NCI-H446 treated with DMSO at 0.1 percent for 48 hours (cell line): ENCODE results near the gene CYBA.
"Not testable (repeated sequence)": the region's sequence is repeated elsewhere in the genome, so short reads cannot be mapped to it uniquely, and the experiment has no call there.

Source experiments
- DNase-seq: peaks from one replicate; lab custom pipeline; 2025; lab: John Stamatoyannopoulos, UW

Gene CYBA

DNA sequence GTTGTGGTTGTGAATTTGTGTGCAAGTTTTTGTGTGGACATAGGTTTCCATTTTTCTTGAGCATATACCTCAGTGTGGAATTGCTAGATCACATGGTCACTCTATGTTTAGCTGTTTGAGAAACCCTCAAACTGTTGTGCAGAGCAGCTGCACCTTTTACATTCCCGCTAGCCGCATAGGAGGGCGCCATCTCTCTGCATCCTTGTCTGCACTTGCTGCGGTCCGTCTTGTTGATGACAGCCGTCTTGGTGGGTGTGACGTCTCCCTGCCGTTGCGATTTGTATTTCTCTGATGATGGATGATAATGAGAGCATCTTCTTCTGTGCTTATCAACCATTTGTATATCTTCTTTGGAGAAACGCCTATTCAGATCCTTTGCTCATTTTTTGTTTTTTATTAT lies 37.6 kb downstream of the CYBA start:
- no peak for DNase-seq

DNA sequence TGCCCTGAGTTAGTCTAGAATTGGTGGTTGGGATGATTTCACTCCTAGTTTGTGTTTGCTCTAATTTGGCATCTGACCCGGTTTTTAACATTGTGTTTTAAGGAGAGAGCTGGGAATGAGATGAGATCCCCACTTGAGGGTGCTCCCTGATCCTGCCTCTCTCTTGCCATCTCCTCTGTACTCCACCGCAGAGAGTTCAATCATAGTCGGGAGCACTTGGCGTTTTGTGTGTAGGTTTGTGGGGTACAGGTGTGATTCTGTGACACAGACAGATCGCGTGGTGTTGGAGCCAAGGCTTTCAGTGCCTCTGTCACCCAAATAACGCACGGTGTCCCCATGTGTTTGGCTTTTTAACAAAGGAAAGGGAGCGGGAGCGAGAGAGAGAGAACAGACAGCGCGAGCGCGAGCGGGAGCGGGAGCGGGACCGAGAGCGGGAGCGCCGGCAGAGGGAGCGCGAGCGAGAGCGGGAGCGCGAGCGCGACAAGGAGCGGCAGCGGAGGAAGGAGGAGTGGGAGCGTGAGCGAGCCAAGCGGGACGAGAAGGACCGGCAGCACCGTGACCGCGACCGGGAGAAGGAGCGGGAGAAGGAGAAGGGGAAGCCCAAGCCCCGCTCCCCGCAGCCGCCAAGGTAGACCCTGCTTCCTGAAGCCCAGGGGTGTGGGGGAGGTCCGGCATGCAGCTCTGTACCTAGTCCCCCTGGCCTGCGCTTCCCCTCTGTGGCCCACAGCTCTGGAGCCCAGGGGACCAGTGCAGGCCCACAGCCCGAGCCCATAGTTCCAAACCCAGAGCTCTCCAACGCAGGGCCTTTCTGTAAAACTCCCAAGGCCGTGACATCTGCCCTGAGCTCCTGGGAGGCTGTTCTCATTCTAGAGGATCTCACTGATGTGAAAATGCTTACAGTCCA lies 39.7 kb downstream of the CYBA start:
- no peak for DNase-seq

DNA sequence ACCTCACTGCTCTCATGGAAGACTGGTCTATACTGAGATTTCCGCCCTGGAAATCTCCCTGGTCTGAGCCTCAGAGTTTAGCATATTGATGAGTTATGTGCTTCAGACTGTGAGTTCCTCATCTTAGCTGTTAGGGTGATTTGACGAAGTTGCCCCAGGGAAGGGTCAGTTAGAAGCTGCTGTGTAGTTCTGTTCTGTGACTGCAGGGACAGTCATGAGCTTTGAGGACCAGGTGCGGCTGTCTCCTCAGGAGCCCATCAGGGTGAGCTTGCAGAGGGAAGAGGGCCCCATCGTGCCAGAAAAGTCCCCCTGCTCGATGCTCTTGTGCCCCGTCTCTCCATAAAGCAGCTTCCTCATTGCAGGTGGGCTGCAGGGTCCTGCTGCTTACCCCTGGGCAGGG lies 40.8 kb downstream of the CYBA start:
- DNase-seq, result no peak

DNA sequence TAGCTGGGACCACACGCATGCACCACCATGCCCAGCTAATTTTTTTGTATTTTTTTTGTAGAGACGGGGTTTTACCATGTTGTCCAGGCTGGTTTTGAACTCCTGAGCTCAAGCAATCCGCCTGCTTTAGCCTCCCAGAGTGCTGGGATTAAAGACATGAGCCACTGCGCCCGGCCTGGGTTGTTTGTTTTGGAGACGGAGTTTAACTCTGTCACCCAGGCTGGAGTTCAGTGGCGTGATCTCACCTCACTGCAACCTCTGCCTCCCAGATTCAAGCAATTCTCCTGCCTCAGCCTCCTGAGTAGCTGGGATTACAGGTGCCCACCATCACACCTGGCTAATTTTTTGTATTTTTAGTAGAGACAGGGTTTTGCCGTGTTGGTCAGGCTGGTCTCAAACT lies 41.4 kb downstream of the CYBA start:
- DNase-seq, result not testable (repeated sequence)

DNA sequence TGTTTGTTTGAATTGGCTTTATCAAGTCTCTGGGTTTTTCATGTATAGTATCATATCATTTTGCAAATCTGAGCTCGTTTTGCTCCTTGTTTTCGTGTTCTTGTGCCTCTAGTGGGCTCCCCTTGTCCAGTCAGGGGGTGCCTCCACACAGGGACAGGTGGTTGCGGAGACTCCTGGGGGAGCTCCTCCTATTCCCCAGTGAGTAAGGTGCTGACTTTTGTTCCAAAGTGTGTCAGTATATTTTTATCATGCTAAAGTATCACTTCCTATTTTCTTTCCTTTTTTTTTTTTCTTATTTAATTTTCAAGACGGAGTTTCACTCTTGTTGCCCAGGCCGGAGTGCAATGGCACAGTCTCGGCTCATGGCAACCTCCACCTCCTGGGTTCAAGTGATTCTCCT lies 42.8 kb downstream of the CYBA start:
- no peak for DNase-seq

DNA sequence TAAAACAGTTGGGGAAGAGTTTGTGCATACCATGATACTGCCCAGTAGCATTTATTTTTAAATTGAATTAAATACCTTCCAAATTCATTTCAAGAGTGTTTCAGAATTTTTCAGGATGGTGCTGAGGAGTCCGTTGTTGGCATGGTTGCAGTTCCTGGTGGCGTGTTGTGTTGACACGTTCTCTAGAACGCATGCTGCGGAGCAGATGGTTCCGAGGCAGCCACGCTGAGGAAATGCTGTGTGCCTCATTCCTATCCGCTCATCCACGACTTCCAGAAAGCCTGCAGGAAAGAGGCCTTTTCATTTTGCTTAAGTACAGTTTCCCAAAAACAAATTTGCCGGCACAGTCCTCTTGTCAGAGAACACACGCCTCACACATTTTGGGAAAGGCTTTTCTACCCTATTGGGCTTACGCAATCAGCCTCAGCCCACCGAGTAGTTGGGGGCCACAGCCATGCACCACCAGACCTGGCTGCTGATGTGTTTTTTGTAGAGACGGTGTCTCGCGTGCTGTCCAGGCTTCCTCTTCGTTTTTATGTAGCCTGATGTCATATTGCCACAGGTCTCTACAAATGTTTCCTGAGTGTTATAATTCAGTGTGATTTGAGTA lies 44.6 kb downstream of the CYBA start:
- no peak for DNase-seq

DNA sequence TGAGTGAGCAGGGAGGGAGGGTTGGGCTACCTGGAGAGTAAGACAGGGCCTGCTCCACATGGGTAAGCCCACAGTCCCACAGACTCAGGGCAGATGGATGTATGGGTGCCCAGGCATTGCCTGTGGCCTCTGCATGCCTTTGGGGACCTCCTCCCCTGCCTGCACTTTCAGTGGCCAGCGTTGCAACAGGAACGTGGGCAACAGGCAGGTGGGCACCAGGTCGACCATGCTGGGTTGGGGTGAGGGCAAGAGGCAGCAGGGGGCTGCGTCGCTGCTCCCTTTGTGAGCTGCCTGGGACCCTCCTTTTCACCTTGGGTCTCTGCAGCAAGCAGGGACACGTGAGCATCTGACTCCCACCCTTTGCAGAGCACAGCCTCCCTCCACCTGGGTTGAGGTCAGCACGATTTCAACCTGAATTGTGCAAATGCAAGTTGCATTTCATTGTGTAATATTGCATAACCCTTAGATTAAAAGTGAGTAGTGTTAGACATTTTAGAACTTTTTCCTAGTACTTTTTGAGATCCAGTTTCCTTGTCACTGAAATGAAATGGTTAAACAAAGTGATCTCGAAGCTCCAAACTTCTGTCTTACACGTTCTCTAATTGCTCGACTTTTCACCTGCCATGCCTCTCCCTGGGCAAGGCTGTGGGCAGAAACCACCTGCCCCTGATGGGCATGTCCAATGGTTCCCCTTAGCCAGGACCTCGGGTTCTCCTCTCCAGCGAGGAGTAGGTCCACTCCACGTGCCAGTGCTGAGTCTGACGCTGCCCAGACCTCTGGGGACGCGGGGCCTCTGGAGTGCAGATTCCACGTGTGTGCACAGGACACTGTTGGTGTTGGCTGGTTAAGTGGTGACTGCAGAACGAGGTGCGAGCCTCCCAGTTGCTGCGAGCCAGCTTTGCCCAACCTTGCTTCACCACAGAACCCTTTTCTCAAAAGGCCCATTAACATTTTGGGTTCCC lies 45.4 kb downstream of the CYBA start:
- DNase-seq, result no peak

DNA sequence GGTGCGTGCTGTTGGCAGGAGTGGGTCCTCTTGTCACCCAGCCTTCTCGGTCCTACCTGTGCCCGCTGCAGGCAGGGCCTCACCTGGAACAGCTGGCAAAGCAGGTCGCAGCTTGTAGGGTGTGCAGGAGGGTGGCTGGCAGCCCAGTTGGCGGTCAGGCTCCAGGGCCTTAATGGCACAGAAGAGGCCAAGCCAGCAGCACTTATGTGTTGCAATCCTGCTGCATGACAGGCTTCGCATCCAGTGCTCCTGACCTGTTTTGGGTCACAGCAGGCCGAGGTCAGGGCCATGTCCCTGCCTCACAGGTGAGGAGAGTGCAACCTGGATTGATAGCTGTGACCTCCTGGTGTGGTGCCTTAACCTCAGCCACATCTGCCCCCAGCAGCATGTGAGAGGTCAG lies 48.8 kb downstream of the CYBA start:
- DNase-seq, result no peak

DNA sequence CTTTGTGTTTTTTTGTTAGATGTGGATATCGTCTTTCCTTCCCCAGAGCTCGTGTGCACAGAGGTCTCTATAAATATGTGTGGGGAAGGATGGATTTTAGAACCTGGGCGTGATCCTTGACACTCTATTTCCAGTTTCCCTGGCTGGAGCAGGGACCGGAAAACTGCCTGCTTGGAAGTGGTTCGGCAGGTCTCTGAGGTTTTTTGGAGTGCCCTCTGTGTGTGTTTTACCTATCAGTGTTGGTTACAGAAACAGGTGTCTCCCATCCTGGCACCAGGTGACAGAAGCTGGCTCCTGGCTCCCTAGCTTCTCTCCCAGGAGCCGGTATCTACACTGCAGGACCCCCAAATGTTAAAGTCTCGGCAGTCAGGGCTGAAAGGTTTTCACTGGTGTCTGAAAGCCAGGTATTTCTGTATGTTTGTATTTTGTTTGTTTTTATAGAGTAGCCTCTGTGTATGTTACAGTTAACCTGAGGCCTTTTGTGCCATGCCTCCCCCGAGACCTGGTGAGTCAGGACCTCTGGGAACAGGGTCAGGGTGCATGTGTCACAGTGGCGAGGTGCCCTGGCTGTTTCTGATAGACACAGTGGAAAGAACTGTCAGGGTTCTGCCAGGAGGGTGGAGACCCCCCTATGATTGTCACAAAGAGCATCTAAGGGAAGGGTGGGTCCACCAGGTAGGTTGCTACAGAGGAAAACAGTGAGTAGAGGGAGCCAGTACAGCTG lies 49.4 kb downstream of the CYBA start:
- DNase-seq, result no peak

DNA sequence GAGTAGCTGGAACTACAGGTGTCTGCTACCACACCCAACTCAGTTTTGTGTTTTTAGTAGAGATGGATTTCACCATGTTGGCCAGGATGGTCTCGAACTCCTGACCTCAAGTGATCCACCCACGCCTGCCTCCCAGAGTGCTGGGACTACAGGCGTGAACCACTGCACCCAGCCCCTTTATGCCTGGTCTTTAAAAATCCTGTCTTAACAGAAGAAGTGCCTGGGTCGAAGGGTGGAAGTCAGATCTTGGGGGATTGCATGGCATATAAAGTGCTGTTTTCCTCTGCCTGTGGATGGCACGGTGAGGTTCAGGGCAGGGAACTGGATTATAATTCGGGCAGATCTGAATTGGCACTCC lies 50.3 kb downstream of the CYBA start:
- DNase-seq, result no peak

DNA sequence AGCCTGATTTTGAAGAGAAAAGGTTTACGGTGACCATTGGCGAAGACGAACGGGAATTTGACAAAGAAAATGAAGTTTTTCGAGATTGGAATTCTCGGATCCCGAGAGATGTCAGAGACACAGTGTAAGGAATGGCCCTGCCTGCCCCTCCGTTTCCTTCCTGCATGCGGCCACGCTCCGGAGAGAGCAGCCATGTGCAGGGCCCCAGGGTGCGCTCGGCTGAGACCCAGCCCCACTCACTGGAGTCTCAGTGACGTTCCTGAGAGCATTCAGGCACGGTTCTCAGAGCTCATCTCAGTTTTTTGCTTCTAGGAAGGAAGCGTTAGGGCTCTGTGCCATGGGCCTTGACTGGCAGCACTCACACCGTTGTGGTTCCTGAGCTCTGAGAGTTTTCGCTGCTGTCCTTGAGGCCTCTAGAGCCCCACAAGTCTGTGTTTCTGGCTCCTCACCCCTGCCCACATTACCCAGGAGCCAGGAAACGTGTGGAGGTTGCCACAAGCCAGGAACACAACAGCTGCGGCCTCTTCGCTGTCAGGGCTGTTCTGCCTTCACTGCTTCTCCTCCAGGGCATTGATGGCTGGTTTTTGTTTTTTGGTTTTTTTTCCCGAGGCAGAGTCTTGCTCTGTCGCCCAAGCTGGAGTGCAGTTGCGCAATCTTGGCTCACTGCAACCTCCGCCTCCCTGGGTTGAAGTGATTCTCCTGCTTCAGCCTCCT lies 50.9 kb downstream of the CYBA start:
- DNase-seq, result no peak

DNA sequence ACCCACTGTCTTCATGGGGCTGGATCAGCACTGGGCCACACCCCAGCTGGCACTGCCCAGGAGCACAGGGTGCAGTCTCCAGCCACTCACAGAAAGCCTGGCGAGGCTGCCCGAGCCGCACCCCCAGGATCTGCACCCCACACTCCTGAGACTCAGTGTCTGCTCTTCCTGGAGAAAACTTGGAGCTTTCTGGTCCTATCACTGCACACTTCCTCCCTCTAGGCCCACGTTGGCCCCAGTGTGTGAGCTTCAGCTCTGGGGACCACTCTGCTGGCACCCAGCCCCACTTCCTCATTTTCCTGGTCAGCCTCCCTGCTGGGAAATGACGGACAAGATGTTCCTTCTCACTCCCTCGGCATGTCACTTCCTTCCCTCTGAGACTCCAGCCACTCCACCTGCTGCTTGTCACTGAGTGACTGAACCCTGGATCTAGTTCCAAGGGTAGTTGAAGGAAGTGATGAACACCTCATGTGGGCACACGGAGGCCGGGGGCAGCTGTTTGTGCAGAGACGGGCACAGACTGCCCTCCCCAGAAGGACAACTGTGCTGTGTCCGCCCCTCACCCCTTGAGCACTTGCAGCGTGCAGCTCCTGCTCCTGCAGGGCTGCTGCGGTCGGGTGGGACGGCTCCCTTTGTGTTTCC lies 51.6 kb downstream of the CYBA start:
- no peak for DNase-seq

DNA sequence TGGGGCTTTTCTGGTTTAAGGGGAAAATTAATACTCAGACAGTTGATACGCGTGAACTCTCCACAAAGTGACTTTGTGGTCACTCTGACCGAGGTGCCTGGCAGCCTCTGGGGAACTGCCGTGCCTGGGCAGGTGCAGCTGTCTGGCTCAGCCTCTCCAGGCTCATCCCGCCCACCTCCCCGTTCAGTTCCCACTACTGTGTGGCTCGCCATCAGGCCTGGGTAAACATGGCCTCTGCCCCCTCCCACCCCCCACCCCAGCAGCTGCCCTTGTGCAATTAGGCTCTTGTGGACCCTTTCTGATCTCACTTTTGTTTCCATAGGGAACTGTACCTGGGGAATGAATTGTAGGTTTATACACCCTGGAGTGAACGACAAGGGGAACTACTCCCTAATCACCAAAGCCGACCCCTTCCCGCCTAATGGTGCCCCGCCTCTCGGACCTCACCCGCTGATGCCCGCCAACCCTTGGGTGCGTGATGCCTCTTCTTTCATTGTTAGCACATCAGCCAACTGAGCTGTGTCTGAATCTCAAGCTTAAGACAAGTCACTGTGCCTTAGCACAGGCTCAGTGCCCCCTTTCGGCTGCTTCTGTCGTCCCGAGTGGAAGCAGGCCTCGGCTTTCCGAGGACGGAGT lies 52.9 kb downstream of the CYBA start:
- DNase-seq, result no peak

DNA sequence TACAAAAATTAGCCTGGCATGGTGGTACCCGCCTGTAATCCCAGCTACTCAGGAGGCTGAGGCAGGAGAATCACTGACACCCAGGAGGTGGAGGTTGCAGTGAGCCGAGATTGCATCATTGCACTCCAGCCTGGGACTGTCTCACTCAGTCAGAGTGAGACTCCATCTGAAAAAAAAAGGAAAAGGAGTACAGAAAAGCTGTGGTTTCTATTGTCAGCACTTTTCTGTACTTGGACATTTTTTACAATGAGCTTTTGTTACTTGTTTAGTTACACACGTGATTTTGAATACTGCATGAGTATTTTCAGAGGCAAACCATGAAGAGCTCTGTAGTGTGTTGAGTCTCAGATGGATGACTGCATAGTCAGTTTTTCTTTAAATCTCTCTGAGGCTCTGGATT lies 54.4 kb downstream of the CYBA start:
- no peak for DNase-seq

DNA sequence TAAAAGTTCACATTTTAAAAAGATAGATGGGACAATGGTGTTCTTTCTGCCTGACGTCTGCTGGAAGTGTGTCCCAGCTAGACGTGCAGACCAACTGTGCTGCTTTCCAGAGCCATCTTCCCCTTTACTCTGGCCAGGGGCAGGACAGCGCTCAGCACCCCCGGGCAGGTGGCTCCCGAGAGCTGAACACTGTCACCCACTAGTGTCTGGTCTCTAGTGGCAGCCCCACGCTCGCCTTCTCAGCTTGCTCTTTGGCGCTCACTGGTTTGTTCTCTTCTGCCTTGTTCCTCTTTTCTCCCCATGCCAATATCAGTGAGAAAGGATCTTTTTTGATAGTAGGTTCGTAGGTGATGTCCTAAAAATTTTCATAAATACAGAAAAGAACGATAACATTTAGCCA lies 54.9 kb downstream of the CYBA start:
- no peak for DNase-seq

DNA sequence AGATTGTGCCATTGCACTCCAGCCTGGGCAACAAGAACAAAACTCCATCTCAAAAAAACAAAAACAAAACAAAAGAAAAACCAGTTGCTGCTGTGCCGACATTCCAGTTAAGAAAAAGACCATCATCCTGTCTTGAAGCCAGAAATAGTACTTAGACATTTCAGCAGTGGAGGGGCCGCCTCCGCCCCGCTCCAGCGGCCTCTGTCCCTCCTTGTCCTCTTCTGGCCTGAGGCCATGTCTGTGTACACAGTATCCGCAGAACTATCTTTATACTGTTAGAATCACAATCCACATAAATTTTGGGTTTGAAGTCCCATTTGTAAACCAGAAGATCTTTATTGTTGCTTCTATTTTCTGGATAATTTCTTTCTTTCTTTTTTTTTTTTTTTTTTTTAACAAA lies 55.8 kb downstream of the CYBA start:
- no peak for DNase-seq

DNA sequence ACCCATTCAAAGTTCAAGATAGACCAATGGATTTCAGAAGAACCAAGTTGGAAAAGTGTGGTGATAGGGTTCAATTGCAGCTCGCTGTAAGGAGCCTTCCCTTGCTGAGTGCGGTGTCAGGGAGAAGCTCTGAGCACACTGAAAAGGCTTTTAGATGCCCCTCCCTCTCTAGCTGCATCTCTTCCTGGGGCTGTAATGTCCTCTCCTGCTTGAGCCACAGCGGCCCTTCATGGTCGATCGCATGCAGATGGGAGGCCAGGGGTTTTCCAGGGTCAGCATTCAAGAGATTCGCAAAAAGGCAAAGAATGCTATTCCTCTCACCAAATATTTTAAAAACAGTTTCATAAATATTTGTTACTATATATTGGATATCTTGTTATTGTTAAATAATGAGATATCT lies 56.9 kb downstream of the CYBA start:
- no peak for DNase-seq

DNA sequence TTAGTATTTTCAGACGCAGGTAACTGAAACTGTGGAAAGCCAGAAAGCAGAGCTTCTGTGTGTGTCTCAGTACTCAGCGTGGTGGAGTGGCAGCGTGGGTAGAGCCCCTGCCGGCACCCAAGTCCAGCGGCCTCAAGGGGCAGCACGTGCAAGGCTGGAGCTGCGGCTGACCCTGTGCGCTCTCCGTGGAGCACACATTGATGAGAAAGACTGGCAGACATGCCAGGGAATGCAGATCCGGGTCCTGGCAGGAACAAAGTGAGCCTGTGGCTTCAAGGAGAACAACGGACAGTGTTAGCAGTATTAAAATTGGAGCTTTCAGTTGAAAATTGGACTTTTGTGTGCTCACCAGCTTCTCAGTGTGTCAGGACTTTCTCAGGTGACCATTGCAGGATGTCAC lies 57.4 kb downstream of the CYBA start:
- DNase-seq, result no peak
